Nephron (organoid): Measurements from ENCODE around the gene INAVA.
"Not testable (repeated sequence)": the region's sequence is repeated elsewhere in the genome, so short reads cannot be mapped to it uniquely, and the experiment has no call there.

ENCODE experiments used
- H3K27ac Mint-ChIP-seq, 3 experiments: 2 replicates each; pipeline ENCODE4 v1.8.0; 2020; ENCODE audit warnings: mixed read lengths in 3 of 3, mild to moderate bottlenecking in 2 of 3, moderate library complexity in 1 of 3
- H3K27me3 Mint-ChIP-seq: 2 replicates; pipeline ENCODE4 v1.8.0; 2021; ENCODE audit warnings: low read depth, mild to moderate bottlenecking, moderate library complexity, mixed read lengths
- H3K36me3 Mint-ChIP-seq: 2 replicates; pipeline ENCODE4 v1.8.0; 2020; ENCODE audit warnings: low read depth, mixed read lengths
- H3K4me1 Mint-ChIP-seq: 2 replicates; pipeline ENCODE4 v1.8.0; 2020; ENCODE audit warnings: mixed read lengths
- H3K4me3 Mint-ChIP-seq, 3 experiments: 2 replicates each; pipeline ENCODE4 v1.8.0; 2020; ENCODE audit warnings: mild to moderate bottlenecking in 3 of 3, mixed read lengths in 3 of 3, moderate library complexity in 2 of 3
- H3K9me3 Mint-ChIP-seq: 2 replicates; pipeline ENCODE4 v1.8.0; 2020; ENCODE audit warnings: mixed read lengths
- TF ChIP-seq, protein P1 (sequence below), 3 experiments: fragments of 200-600 bp; sonication (generic); IDR thresholded peaks; one replicate each; pipeline ENCODE4 v1.5.0; 2021; ENCODE audit warnings: antibody characterized with exemption in 3 of 3; ENCODE audit not compliant: unreplicated experiment in 3 of 3

INAVA gene

GRCh38 chr1:200922406-200922805, 27.7 kb downstream of the INAVA start:
- Mint-ChIP-seq H3K36me3 (no peaks in the 10 kb centered on the region), H3K4me3 (no peak overlapping the region), H3K27ac (no peak overlapping the region), H3K4me1 (no peaks in the 10 kb centered on the region), H3K9me3 (no peaks in the 10 kb centered on the region), H3K27me3 (peaks cover 3% of the 10 kb centered on the region)
- TF ChIP-seq, protein P1, sequence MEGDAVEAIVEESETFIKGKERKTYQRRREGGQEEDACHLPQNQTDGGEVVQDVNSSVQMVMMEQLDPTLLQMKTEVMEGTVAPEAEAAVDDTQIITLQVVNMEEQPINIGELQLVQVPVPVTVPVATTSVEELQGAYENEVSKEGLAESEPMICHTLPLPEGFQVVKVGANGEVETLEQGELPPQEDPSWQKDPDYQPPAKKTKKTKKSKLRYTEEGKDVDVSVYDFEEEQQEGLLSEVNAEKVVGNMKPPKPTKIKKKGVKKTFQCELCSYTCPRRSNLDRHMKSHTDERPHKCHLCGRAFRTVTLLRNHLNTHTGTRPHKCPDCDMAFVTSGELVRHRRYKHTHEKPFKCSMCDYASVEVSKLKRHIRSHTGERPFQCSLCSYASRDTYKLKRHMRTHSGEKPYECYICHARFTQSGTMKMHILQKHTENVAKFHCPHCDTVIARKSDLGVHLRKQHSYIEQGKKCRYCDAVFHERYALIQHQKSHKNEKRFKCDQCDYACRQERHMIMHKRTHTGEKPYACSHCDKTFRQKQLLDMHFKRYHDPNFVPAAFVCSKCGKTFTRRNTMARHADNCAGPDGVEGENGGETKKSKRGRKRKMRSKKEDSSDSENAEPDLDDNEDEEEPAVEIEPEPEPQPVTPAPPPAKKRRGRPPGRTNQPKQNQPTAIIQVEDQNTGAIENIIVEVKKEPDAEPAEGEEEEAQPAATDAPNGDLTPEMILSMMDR (IDR thresholded peaks at IDR 0.05; ENCODE audit: unreplicated experiment in 3 of 3): no peak

DNA sequence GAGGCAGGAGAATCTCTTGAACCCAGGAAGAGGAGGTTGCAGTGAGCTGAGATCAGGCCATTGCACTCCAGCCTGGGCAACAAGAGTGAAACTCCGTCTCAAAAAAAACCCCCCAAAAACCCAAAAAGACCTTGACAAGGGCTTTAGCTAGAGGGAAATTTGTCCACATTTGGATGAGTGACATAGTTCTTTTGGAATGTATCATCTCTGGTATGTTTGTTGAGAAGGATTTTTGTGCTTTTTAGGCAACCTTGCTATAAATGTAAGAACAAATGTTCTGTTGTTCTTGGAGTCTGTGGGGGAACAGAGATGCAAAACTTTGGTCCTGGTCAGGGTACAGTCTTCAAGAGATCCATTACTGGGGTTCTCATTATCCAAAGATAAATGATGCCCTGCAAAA, 28.9 kb downstream of the INAVA start:
- no peaks in the 10 kb centered on the region for H3K9me3 Mint-ChIP-seq
- H3K4me3 Mint-ChIP-seq: no peak overlapping the region
- no peaks in the 10 kb centered on the region for H3K36me3 Mint-ChIP-seq
- peaks cover 8% of the 10 kb centered on the region for H3K27me3 Mint-ChIP-seq
- no peaks in the 10 kb centered on the region for H3K4me1 Mint-ChIP-seq
- TF ChIP-seq, protein P1 (IDR thresholded peaks at IDR 0.05; ENCODE audit: unreplicated experiment in 3 of 3): no peak
- H3K27ac Mint-ChIP-seq: no peak overlapping the region

- H3K27ac Mint-ChIP-seq: no peak overlapping the region
- peaks cover 7% of the 10 kb centered on the region for H3K4me1 Mint-ChIP-seq
- peaks cover 8% of the 10 kb centered on the region for H3K27me3 Mint-ChIP-seq
- no peaks in the 10 kb centered on the region for H3K36me3 Mint-ChIP-seq
- TF ChIP-seq, protein P1 (IDR thresholded peaks at IDR 0.05; ENCODE audit: unreplicated experiment in 3 of 3): no peak
- no peak overlapping the region for H3K4me3 Mint-ChIP-seq
- H3K9me3 Mint-ChIP-seq: no peaks in the 10 kb centered on the region
These were observed 31.1 kb downstream of the INAVA start for GRCh38 chr1:200925831-200926230.

- no peak overlapping the region for H3K27ac Mint-ChIP-seq
These were observed 35.0 kb downstream of the INAVA start for GRCh38 chr1:200929530-200930278.

GRCh38 chr1:200930285-200930684, 35.6 kb downstream of the INAVA start:
- not testable (repeated sequence) for H3K27me3 Mint-ChIP-seq, H3K4me1 Mint-ChIP-seq, H3K4me3 Mint-ChIP-seq, H3K27ac Mint-ChIP-seq, H3K9me3 Mint-ChIP-seq, H3K36me3 Mint-ChIP-seq

More at GRCh38 chr1:200929530-200930278, 35.0 kb downstream of the INAVA start:
- peaks cover 8% of the 10 kb centered on the region for H3K27me3 Mint-ChIP-seq
- no peak overlapping the region for H3K4me3 Mint-ChIP-seq
- H3K4me1 Mint-ChIP-seq: peaks cover 7% of the 10 kb centered on the region
- TF ChIP-seq, protein P1 (IDR thresholded peaks at IDR 0.05; ENCODE audit: unreplicated experiment in 3 of 3): no peak
- no peaks in the 10 kb centered on the region for H3K36me3 Mint-ChIP-seq
- no peaks in the 10 kb centered on the region for H3K9me3 Mint-ChIP-seq

GRCh38 chr1:200931776-200932175, 37.1 kb downstream of the INAVA start:
- no peak overlapping the region for H3K4me3 Mint-ChIP-seq
- H3K27me3 Mint-ChIP-seq: peaks cover 15% of the 10 kb centered on the region
- no peak overlapping the region for H3K27ac Mint-ChIP-seq
- H3K4me1 Mint-ChIP-seq: peaks cover 7% of the 10 kb centered on the region
- TF ChIP-seq, protein P1 (IDR thresholded peaks at IDR 0.05; ENCODE audit: unreplicated experiment in 3 of 3): no peak
- no peaks in the 10 kb centered on the region for H3K9me3 Mint-ChIP-seq
- H3K36me3 Mint-ChIP-seq: no peaks in the 10 kb centered on the region
